Head of caudate nucleus (tissue), 42 donors: ENCODE measurements around the gene STRIT1.

ENCODE experiments used
- DNase-seq, 42 donors: peaks; one replicate each; pipeline versions ENCODE4 v3.0.0 to v3.0.0-alpha.2; 2020 to 2021; ENCODE audit warnings: mixed read lengths in 7 of 42
- intact Hi-C: fragments of 100-400 bp; cut with DNase I; formaldehyde crosslinking; loops from one replicate; pipeline ENCODE4 v1.15.0; 2022

Gene STRIT1

GRCh38 chr3:155318740-155319139 is 25.3 kb upstream of the STRIT1 start:
- intact Hi-C loops = no loop called here
- no peak for DNase-seq

DNA sequence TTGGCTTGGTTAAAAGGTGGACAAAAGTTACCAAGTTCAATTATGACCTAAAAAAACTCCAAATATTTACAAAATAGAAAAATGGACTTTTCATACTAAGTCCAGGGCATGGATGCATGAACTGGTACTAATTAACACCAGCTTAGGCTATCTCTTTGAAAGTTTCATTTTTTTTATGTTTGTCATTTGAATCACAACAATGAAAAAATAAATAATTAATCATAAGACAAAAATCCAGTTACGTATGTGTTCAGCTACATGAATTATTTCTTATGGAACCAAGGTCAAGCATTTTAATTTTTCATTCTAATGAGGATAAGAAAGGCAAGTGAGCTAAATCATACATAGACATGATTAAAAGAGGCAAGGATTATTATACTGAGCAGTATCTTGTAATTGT is 23.7 kb upstream of the STRIT1 start:
- intact Hi-C loops = no loop called here

DNA sequence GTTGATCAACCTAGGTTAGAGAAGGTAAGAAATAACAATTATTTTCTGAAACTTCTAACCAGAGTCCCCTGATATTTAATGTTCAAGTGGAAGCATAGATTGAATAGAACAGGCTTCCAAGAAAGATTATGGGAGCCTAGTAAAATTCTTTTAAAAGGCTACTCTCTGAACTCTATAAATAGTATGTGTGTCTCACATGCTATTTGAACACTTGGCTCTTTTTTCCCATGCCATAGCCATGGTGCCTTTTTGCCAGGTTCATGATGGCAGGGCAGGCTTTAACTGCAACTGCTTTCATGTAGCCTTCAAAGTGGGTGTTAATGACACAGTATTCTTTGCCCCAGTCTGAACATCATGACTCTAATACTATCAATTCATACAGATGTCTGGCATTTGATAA is 22.9 kb upstream of the STRIT1 start:
- no peak for DNase-seq

More for the DNA sequence above, 23.7 kb upstream of the STRIT1 start:
- DNase-seq = no peak

DNA sequence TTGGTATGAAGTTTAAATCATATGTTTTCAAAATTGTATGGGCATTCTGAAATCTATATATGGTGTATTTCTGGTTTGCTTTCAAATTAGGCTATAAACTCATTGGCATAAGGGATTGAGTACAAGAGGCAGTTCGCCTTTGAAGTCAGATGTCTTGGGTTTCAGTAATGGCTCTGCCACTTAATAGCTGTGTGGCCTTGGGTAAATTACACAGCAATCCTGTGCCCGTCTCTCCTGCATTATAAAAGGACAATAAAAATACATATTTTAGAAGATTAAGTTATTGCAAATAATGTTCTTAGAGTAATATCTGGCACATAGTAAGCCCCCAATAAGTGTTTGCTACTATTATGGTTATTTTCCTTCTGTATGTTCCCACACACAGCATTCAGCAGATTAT is 20.4 kb upstream of the STRIT1 start:
- intact Hi-C loops = no loop called here
- DNase-seq = no peak

More for the DNA sequence above, 22.9 kb upstream of the STRIT1 start:
- intact Hi-C loops = no loop called here

DNA sequence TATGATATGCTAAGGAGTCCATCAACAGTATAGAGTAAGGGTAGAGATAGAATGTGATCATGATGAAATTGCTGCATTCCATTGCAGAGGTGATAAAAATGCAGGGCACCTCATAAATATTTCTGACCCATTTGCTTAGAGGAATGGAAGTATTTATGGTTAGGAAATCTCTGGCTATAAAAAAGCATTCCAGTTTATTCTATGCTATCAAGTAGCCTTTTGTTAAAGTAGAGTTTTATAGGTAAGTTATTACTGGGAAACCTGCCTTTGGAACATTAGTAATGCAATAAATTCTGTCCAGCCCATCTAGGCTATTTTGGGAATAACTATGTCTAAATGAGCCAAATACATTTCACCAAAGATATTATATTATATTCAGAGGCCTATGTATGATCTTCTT is 19.8 kb upstream of the STRIT1 start:
- intact Hi-C loops = no loop called here
- no peak for DNase-seq

DNA sequence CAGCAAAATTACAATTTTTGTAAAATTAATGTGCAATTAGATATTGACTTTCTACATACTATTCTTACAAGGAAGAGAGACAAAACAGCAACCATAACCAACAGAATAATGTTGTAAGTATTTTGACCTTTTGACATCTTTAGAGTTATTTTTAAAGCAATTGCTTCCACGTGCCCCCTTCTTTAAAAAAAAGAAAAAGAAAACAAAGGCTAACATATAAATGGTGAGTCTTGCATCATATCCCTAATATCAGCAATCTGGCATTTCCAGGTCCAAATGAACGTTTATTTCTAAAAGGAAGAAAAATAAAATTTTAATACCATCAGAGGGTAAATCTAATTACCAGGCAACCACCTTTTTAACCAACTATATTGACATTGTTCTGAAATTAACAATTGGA is 19.3 kb upstream of the STRIT1 start:
- no peak for DNase-seq

DNA sequence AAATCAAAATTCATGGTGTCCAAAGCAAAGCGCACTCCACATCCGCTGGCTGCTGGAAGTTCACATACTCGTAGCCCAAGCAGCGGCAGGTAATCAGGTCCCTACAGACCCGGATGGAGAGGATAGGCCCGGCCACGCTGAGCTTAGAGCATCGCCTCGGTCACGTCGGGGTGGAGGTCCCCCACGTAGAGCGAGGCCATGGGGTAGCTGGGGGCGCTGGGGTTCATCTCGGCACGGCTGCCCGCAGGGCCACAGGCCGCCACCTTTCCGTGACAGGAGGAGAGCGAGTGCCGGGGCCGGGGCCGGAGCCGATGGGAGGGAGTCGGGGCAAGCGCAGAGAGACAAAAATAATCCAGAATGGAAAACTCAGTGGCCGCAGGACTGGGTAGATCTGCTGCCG is 16.1 kb upstream of the STRIT1 start:
- intact Hi-C loops = no loop called here
- no peak for DNase-seq

More for the DNA sequence above, 19.3 kb upstream of the STRIT1 start:
- intact Hi-C loops = no loop called here

GRCh38 chr3:155308831-155309230 is 15.3 kb upstream of the STRIT1 start:
- intact Hi-C loops = no loop called here
- DNase-seq = no peak

DNA sequence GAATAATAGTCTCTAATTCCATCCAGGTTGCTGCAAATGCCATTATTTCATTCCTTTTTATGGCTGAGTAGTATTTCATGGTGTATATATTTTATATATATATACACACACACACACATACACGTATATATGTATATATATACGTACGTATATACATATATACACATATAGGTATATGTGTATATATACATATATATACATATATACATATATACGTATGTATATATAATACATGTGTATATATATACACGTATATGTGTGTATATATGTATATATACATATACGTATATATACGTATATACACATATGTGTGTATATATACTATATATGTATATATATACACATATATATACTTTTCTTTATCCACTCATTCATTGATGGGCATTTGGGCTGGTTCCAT is 13.7 kb upstream of the STRIT1 start:
- intact Hi-C loops = no loop called here
- DNase-seq = no peak

DNA sequence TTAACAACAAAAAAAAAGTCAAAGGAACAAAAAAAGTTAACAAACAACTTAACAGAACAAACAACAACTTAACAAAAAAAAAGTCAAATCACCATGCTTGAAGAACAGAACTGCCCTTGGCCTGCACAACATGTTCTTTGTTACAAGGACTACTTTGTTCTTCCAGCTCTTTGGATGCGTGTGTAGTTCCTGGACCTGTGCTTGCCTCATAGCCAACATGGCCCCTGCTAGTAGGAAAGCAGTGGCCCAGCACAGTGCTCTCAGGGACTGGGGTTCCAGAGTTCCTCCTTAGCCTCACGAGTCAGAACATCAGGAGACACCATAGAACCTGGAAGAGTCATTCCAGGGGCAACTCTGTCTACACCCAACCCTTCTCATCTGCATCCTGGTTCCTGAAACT is 10.9 kb upstream of the STRIT1 start:
- DNase-seq = no peak
- intact Hi-C loops = no loop called here

DNA sequence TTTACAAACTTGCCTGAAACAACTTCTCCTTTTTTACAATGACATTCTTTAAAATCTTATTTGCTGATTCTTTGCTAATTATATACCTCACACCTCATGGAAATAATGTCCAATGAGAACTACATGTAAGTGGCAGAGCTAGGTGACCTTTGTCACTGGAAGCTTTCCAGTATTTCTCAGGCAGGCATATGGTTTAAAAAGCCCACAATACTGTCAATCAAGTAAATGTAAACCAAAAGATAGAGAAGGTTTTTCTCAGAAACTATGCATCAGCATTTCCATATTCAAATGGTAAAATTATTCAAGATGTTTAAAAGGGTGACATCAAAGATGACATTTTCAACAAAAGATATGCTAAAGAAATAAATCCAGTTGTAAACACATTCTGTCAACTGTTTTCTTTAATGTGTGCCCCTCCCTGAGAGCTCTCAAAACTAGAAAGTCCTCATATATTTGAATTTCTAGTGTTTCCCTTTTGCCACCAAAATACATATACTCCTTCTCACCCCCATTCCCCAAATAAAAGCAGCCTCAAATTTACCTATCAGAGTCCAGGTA is 10.1 kb upstream of the STRIT1 start:
- intact Hi-C loops = no loop called here
- no peak for DNase-seq

- no peak for DNase-seq
- intact Hi-C loops = no loop called here
Observed at GRCh38 chr3:155302891-155303290, 9.4 kb upstream of the STRIT1 start.

DNA sequence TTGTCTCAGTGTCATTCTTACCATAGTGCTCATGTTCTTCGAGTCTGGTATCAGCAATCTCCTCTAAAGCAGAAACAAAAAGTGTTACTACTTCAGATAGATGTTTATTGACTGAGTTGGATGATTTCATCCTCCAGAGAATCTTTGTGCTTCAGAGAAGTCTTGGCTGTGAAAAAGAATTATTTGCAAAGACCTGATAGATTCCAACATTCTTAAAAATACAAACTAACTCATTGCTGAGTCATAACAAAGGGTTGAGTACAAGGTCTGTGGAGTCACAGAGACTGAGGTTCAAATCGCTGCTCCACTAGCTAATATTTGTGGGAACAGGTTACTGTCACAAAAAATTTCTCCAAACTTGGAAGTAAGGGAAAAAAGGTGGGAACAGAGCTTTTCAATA is 9.0 kb upstream of the STRIT1 start:
- DNase-seq = no peak
- intact Hi-C loops = no loop called here

DNA sequence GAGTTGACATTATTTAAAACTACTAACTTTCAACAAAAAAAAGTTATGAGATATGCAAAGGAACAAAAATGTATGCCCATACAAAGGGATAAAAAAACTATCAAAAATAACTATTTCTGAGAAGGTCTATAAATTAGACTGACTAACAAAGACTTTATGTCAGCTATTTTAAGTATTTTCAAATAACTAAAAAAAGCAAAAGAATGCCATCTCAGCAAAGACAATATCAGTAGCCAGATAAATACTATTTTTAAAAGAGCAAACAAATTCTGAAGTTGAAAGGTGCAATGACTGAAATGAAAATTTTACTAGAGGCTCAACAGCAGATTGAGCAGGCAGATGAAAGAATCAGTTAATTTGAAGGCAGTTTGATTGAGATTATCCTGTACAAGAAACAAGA is 3.6 kb upstream of the STRIT1 start:
- intact Hi-C loops = no loop called here
- no peak for DNase-seq

DNA sequence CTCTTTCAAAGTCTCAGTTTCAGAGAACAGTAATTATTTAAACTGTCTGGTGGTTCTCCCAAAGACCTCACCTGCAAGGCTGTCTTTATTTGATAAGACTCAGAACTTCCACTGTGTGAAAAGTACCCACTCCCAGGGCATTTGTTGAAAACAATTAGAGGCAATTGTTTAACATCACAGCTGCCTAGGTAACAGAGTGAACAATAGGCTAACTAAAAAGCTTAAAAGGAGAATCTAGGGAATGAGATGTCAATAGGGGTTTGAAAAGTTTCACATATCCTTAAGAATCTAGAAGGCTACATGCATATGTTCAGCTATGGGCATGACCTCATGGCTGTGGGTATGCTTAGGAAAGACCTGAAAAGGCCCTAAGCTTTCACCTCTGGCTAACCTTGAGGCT is 2.9 kb upstream of the STRIT1 start:
- intact Hi-C loops = no loop called here
- no peak for DNase-seq

DNA sequence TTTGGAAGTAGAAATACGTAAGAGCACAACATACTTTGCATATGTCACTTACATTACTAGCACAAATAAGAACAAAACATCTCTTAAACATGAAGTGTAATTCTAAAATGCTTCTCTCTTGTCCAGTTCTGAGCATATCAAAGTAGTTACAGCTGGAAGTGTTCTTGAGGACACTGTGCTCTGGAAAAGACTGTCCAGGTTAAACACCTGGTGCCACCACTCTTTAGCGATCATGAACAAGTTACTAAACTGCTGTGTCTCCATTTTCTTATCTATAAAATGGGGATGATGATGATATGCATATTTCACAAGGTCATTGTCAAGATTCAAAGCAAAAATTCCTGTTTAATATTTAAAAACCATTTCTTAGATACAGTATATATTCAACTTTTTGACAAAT is 790 bp downstream of the STRIT1 start:
- DNase-seq = no peak
- intact Hi-C loops = no loop called here

DNA sequence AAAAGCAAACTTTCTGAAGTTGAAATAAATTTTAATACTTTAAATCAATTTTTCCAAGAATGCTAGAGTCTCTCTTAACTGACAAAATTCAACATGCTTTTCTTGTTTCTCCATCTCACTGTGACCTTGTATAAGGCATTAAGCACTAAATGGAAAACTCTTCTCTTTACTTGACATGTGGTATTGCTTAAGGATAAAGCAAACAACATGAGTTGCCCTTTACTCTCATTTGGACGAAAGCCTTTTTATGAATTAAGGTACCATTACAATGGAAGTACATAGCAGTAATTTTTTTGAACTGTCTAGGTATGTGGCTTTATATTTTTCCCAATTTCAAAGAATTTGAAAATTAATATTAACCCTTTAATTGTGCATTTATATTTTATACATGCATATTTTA is 1.4 kb downstream of the STRIT1 start:
- intact Hi-C loops = no loop called here
- no peak for DNase-seq

- no peak for DNase-seq
- intact Hi-C loops = no loop called here
Observed at GRCh38 chr3:155286736-155287135, 6.7 kb downstream of the STRIT1 start.

DNA sequence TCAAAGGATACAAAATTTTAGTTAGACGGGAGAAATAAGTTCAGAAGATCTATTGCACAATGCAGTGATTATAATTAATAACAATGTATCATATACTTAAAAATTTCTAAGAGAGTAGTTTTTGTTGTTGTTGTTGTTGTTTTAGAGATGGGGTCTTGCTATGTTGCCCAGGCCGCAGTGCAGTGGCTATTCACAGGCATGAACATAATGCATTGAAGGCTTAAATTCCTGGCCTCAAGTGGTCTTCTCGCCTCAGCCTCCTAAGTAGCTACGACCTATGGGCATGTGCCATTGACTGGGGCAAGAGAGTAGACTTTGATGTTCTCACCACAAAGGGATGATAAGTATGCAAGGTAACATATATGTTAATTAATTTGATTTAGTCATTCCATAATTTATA is 7.5 kb downstream of the STRIT1 start:
- intact Hi-C loops = no loop called here

GRCh38 chr3:155283092-155284056 is 10.1 kb downstream of the STRIT1 start:
- intact Hi-C loops = no loop called here
- DNase-seq = no peak

More for the DNA sequence above, 7.5 kb downstream of the STRIT1 start:
- no peak for DNase-seq
